ENCODE results near the gene VSIR. TPM values are rescaled to one million over a fixed set of nuclear protein-coding genes. Genes with fewer than 3 reads are reported as not detected.

The VSIR gene
- total and polyA plus RNA-seq, 2 donors (not counting 1 experiment from before 2014, with no cell fraction given), result 40.5 to 61.2 TPM

GRCh38 chr10:71714031-71714410 lies 59.3 kb downstream of the VSIR start:
- Mint-ChIP-seq H3K27me3 (no peaks in the 10 kb centered on the region), H3K4me1 (peaks cover 41% of the 10 kb centered on the region), H3K27ac (peak overlapping the region; percentile 83), H3K9me3 (ENCODE audit: insufficient read depth) (no peaks in the 10 kb centered on the region), H3K4me3 (no peak overlapping the region)
- H2AFZ ChIP-seq (ENCODE audit: insufficient read depth, low read depth, low read length, poor library complexity, severe bottlenecking), result no peak overlapping the region
- H4K20me1 ChIP-seq (ENCODE audit: control insufficient read depth, insufficient read depth, low read length, poor library complexity, severe bottlenecking), result no peaks in the 10 kb centered on the region
- H3K4me1 ChIP-seq (ENCODE audit: control insufficient read depth in 2 of 2, insufficient read depth in 2 of 2, low read length in 2 of 2), result peaks cover 34 to 43% of the 10 kb centered on the region in 2 donors
- H3K36me3 ChIP-seq (replicated peaks in 1 of 2; ENCODE audit: control extremely low read depth in 1 of 2, control insufficient read depth in 1 of 2, extremely low read depth in 1 of 2, insufficient read depth in 2 of 2, low read length in 1 of 2), result no peaks in the 10 kb centered on the region
- DNase-seq (no peak), ATAC-seq (ENCODE audit: low read depth) (no peak)
- H3K9me3 ChIP-seq (ENCODE audit: control extremely low read depth in 1 of 3, control insufficient read depth in 2 of 3, insufficient read depth in 1 of 3, low read length in 2 of 3), result no peaks in the 10 kb centered on the region
- H3K27ac ChIP-seq (ENCODE audit: low read length in 2 of 2), result no peak overlapping the region
- no peaks in the 10 kb centered on the region for H3K79me2 ChIP-seq (ENCODE audit: control insufficient read depth, insufficient read depth, low read length)
- CTCF ChIA-PET, result interaction anchor here (0.7 to 14.0 kb wide), 6 partner anchors 8 to 318 kb away, joined by 3 to 199 read pairs (median 3); no protein-coding TSS in a partner anchor
- 63% methylated on average over 2 of the region's 4 CpGs for WGBS (ENCODE audit: insufficient coverage)
- H3K4me2 ChIP-seq (replicated peaks; ENCODE audit: low read depth, low read length, poor library complexity, severe bottlenecking), result peak overlapping the region; percentile 53
- intact Hi-C loops (cut with micrococcal nuclease), result no loop called here
- POLR2A ChIA-PET, result no interaction called here
- H3K9ac ChIP-seq (ENCODE audit: low read length), result peak overlapping the region; percentile 12
- H3K4me3 ChIP-seq (ENCODE audit: control extremely low read depth in 1 of 5, extremely low read depth in 1 of 5, insufficient read depth in 1 of 5, low read depth in 2 of 5, low read length in 4 of 5), result no peak overlapping the region
- TF ChIP-seq EZH2 (IDR thresholded peaks at IDR 0.05; ENCODE audit: borderline replicate concordance, insufficient read depth, low read depth, low read length, poor library complexity, severe bottlenecking) (no peak), CTCF (IDR thresholded peaks at IDR 0.05) (no peak)
- no peaks in the 10 kb centered on the region for H3K27me3 ChIP-seq (replicated peaks in 1 of 4; ENCODE audit: control extremely low read depth in 1 of 4, control insufficient read depth in 3 of 4, insufficient read depth in 4 of 4, low read length in 3 of 4)

- Histone ChIP-seq H3K27ac (ENCODE audit: low read length in 2 of 2) (no peak overlapping the region), H3K36me3 (replicated peaks in 1 of 2; ENCODE audit: control extremely low read depth in 1 of 2, control insufficient read depth in 1 of 2, extremely low read depth in 1 of 2, insufficient read depth in 2 of 2, low read length in 1 of 2) (no peaks in the 10 kb centered on the region), H3K79me2 (ENCODE audit: control insufficient read depth, insufficient read depth, low read length) (no peaks in the 10 kb centered on the region), H3K9ac (ENCODE audit: low read length) (peak overlapping the region; percentile 12), H3K9me3 (ENCODE audit: control extremely low read depth in 1 of 3, control insufficient read depth in 2 of 3, insufficient read depth in 1 of 3, low read length in 2 of 3) (no peaks in the 10 kb centered on the region), H3K4me3 (ENCODE audit: control extremely low read depth in 1 of 5, extremely low read depth in 1 of 5, insufficient read depth in 1 of 5, low read depth in 2 of 5, low read length in 4 of 5) (no peak overlapping the region), H3K4me2 (replicated peaks; ENCODE audit: low read depth, low read length, poor library complexity, severe bottlenecking) (peak overlapping the region; percentile 53), H3K27me3 (replicated peaks in 1 of 4; ENCODE audit: control extremely low read depth in 1 of 4, control insufficient read depth in 3 of 4, insufficient read depth in 4 of 4, low read length in 3 of 4) (no peaks in the 10 kb centered on the region), H3K4me1 (ENCODE audit: control insufficient read depth in 2 of 2, insufficient read depth in 2 of 2, low read length in 2 of 2) (peaks cover 35 to 46% of the 10 kb centered on the region in 2 donors), H4K20me1 (ENCODE audit: control insufficient read depth, insufficient read depth, low read length, poor library complexity, severe bottlenecking) (no peaks in the 10 kb centered on the region), H2AFZ (ENCODE audit: insufficient read depth, low read depth, low read length, poor library complexity, severe bottlenecking) (peak overlapping the region; percentile 5)
- Mint-ChIP-seq H3K27me3 (no peaks in the 10 kb centered on the region), H3K27ac (peak overlapping the region; percentile 83), H3K4me1 (peaks cover 41% of the 10 kb centered on the region), H3K4me3 (peak overlapping the region; percentile 29), H3K9me3 (ENCODE audit: insufficient read depth) (no peaks in the 10 kb centered on the region)
- DNase-seq, result peak; percentile 41
- peak; percentile 41 for ATAC-seq (ENCODE audit: low read depth)
- intact Hi-C loops (cut with micrococcal nuclease), result no loop called here
- WGBS (ENCODE audit: insufficient coverage), result 69% methylated on average over 11 of the region's 12 CpGs
- ChIA-PET CTCF (interaction anchor here (1.0 to 14.0 kb wide), 7 partner anchors 12 to 393 kb away, joined by 3 to 199 read pairs (median 6); partner anchors contain the start of gene VSIR), POLR2A (no interaction called here)
- TF ChIP-seq EZH2 (IDR thresholded peaks at IDR 0.05; ENCODE audit: borderline replicate concordance, insufficient read depth, low read depth, low read length, poor library complexity, severe bottlenecking) (no peak), CTCF (IDR thresholded peaks at IDR 0.05) (no peak)
Observed at GRCh38 chr10:71713135-71714030, 59.9 kb downstream of the VSIR start.
